ENCODE results near the gene TBC1D22A.

- TF ChIP-seq CTCF (IDR thresholded peaks at IDR 0.05; ENCODE audit: extremely low read depth in 1 of 2, insufficient read depth in 1 of 2, low read depth in 1 of 2, low read length in 2 of 2) (no peak), MYC (IDR thresholded peaks at IDR 0.05; ENCODE audit: low read depth, low read length) (no peak), EZH2 (IDR thresholded peaks at IDR 0.05; ENCODE audit: borderline replicate concordance, low read depth, low read length, severe bottlenecking) (no peak), MAX (IDR thresholded peaks at IDR 0.05; ENCODE audit: insufficient read depth, insufficient read length) (no peak), POLR2A (IDR thresholded peaks at IDR 0.05; ENCODE audit: low read depth, low read length) (no peak)
Measured at GRCh38 chr22:46803936-46804335, 41.5 kb downstream of the TBC1D22A start.
